IMR-90 (cell line): ENCODE results near the gene USH2A. TPM values are rescaled to one million over a fixed set of nuclear protein-coding genes. Genes with fewer than 3 reads are reported as not detected.

Experiments
- ATAC-seq: fragments of 200-7000 bp; cut with Tn5 transposase; 2 replicates; pipeline ENCODE4 v1.9.1; 2020; ENCODE audit warnings: low read depth, mild to moderate bottlenecking, moderate library complexity
- BruUV-seq: library from RNA; stranded (reverse); fragments of 400-500 nt; replicated peaks from 2 replicates; lab custom pipeline; 2021; lab: Mats Ljungman, UMichigan
- CTCF ChIA-PET: fragments of 300-600 bp; formaldehyde crosslinking; extraction: SDS; loops from one replicate; lab custom pipeline; 2021; ENCODE audit warnings: antibody characterized with exemption; lab: Yijun Ruan, JAX
- POLR2A ChIA-PET: fragments of 300-600 bp; sonication (Branson Sonifier 250); formaldehyde crosslinking; loops from one replicate; lab custom pipeline; 2022; ENCODE audit warnings: antibody characterized with exemption; ENCODE audit not compliant: unreplicated experiment; lab: Charles Lee
- DNase-seq: peaks from one replicate; pipeline ENCODE4 v3.0.0; 2013
- H2AFZ ChIP-seq: replicated peaks from 2 replicates; pipeline ENCODE3; 2013; ENCODE audit warnings: low read length, mild to moderate bottlenecking; ENCODE audit not compliant: poor library complexity
- H2AK5ac ChIP-seq: 2 replicates; pipeline ENCODE4 v1.6.1; 2013; ENCODE audit warnings: low read depth, low read length, inconsistent platforms
- H2AK9ac ChIP-seq: replicated peaks from 2 replicates; pipeline ENCODE3; 2013; ENCODE audit warnings: mild to moderate bottlenecking, low read depth, low read length, moderate library complexity; ENCODE audit not compliant: poor library complexity
- H2BK120ac ChIP-seq: 2 replicates; pipeline ENCODE4 v1.6.1; 2013; ENCODE audit warnings: low read depth, low read length, inconsistent platforms
- H2BK15ac ChIP-seq: 3 replicates; pipeline ENCODE4 v1.6.1; 2013; ENCODE audit warnings: low read depth, low read length, inconsistent platforms
- H2BK20ac ChIP-seq: 2 replicates; pipeline ENCODE4 v1.6.1; 2013; ENCODE audit warnings: low read depth, mild to moderate bottlenecking, inconsistent platforms, low read length, moderate library complexity
- H2BK5ac ChIP-seq: 2 replicates; pipeline ENCODE4 v1.6.1; 2013; ENCODE audit warnings: mild to moderate bottlenecking, low read depth, low read length, inconsistent platforms; ENCODE audit not compliant: poor library complexity, severe bottlenecking
- H3K14ac ChIP-seq: replicated peaks from 2 replicates; pipeline ENCODE4 v1.6.1; 2013; ENCODE audit warnings: low read depth, low read length, inconsistent platforms
- H3K18ac ChIP-seq: 2 replicates; pipeline ENCODE4 v1.6.1; 2013; ENCODE audit warnings: low read depth, low read length, control low read depth
- H3K23ac ChIP-seq: 2 replicates; pipeline ENCODE4 v1.6.1; 2013; ENCODE audit warnings: low read depth, low read length, inconsistent platforms
- H3K27ac ChIP-seq: 2 replicates; pipeline ENCODE4 v1.5.1; 2013; ENCODE audit warnings: mild to moderate bottlenecking, control low read depth, low read length; ENCODE audit not compliant: insufficient read depth
- H3K27me3 ChIP-seq: 2 replicates; pipeline ENCODE4 v1.6.1; 2013; ENCODE audit warnings: low read length; ENCODE audit not compliant: control insufficient read depth, insufficient read depth
- H3K36me3 ChIP-seq: 2 replicates; pipeline ENCODE4 v1.6.1; 2013; ENCODE audit warnings: low read length, mixed read lengths; ENCODE audit not compliant: control insufficient read depth, insufficient read depth
- H3K4ac ChIP-seq: 2 replicates; pipeline ENCODE4 v1.6.1; 2013; ENCODE audit warnings: low read depth, low read length, inconsistent platforms
- H3K4me1 ChIP-seq: 2 replicates; pipeline ENCODE4 v1.6.1; 2013; ENCODE audit warnings: low read length, mixed read lengths; ENCODE audit not compliant: control insufficient read depth, insufficient read depth
- H3K4me2 ChIP-seq: 2 replicates; pipeline ENCODE4 v1.6.1; 2013; ENCODE audit warnings: low read depth, mild to moderate bottlenecking, control low read depth, low read length, moderate library complexity
- H3K4me3 ChIP-seq: 2 replicates; pipeline ENCODE4 v1.5.1; 2013; ENCODE audit warnings: low read depth, mild to moderate bottlenecking, control low read depth, low read length, moderate library complexity; ENCODE audit not compliant: insufficient read depth
- H3K56ac ChIP-seq: 2 replicates; pipeline ENCODE4 v1.6.1; 2013; ENCODE audit warnings: low read length, inconsistent platforms; ENCODE audit not compliant: insufficient read depth; ENCODE audit errors: extremely low read depth
- H3K79me1 ChIP-seq, 2 experiments: 2 replicates each; pipeline ENCODE4 v1.6.1; 2013; ENCODE audit warnings: low read length in 2 of 2, inconsistent platforms in 1 of 2, low read depth in 1 of 2
- H3K9ac ChIP-seq: 2 replicates; pipeline ENCODE4 v1.6.1; 2013; ENCODE audit warnings: low read depth, low read length, control low read depth
- H3K9me1 ChIP-seq: 2 replicates; pipeline ENCODE4 v1.6.1; 2013; ENCODE audit warnings: low read length, inconsistent platforms; ENCODE audit not compliant: insufficient read depth
- H3K9me3 ChIP-seq: 2 replicates; pipeline ENCODE4 v1.6.1; 2013; ENCODE audit warnings: low read length; ENCODE audit not compliant: control insufficient read depth, insufficient read depth
- H4K20me1 ChIP-seq: 2 replicates; pipeline ENCODE4 v1.6.1; 2013; ENCODE audit warnings: low read length, inconsistent platforms; ENCODE audit not compliant: insufficient read depth
- H4K5ac ChIP-seq: 2 replicates; pipeline ENCODE4 v1.6.1; 2013; ENCODE audit warnings: mild to moderate bottlenecking, low read depth, low read length, control low read depth
- H4K8ac ChIP-seq, 2 experiments: 2 replicates each; pipeline ENCODE4 v1.6.1; 2013; ENCODE audit warnings: low read depth in 2 of 2, low read length in 2 of 2, control low read depth in 1 of 2, inconsistent platforms in 1 of 2
- H4K91ac ChIP-seq: 2 replicates; pipeline ENCODE4 v1.6.1; 2013; ENCODE audit warnings: low read depth, low read length, inconsistent platforms; ENCODE audit not compliant: insufficient read depth
- BHLHE40 ChIP-seq: fragments of 150-350 bp; IDR thresholded peaks from 2 replicates; pipeline ENCODE4 v1.6.1; 2016; ENCODE audit warnings: mild to moderate bottlenecking, low read depth, low read length
- CEBPB ChIP-seq: IDR thresholded peaks from 2 replicates; pipeline ENCODE4 v1.6.1; 2012; ENCODE audit warnings: low read depth, low read length, improper control_type of control experiment
- CHD1 ChIP-seq: IDR thresholded peaks from 2 replicates; pipeline ENCODE4 v1.6.1; 2012; ENCODE audit warnings: low read depth, low read length, improper control_type of control experiment
- FOS ChIP-seq: fragments of 150-350 bp; IDR thresholded peaks from 2 replicates; pipeline ENCODE4 v1.6.1; 2016; ENCODE audit warnings: low read depth, low read length
- MAFK ChIP-seq: IDR thresholded peaks from 2 replicates; pipeline ENCODE4 v1.6.1; 2012; ENCODE audit warnings: low read depth, low read length, improper control_type of control experiment
- MXI1 ChIP-seq: IDR thresholded peaks from 2 replicates; pipeline ENCODE4 v1.6.1; 2012; ENCODE audit warnings: low read depth, mild to moderate bottlenecking, low read length, moderate library complexity, borderline replicate concordance
- POLR2A ChIP-seq: IDR thresholded peaks from 2 replicates; pipeline ENCODE4 v1.6.1; 2012; ENCODE audit warnings: mild to moderate bottlenecking, low read depth, low read length
- RAD21 ChIP-seq: IDR thresholded peaks from 2 replicates; pipeline ENCODE4 v1.6.1; 2012; ENCODE audit warnings: low read length, improper control_type of control experiment
- RFX5 ChIP-seq: IDR thresholded peaks from 2 replicates; pipeline ENCODE4 v1.8.0; 2012; ENCODE audit warnings: low read depth, mild to moderate bottlenecking, low read length, moderate library complexity
- SMC3 ChIP-seq: fragments of 150-350 bp; IDR thresholded peaks from 2 replicates; pipeline ENCODE4 v1.6.1; 2016; ENCODE audit warnings: low read depth, mild to moderate bottlenecking, antibody characterized with exemption, low read length, moderate library complexity
- WGBS, 2 experiments: methylation state at CpG; one replicate each; pipeline versions ENCODE4 v1.1.5 to v1.1.7; 2013; ENCODE audit warnings: missing lambda C conversion rate in 2 of 2; ENCODE audit not compliant: insufficient read length in 1 of 2; ENCODE audit errors: extremely low coverage in 2 of 2; 5-methylcytosine and 5-hydroxymethylcytosine counted together
- dilution Hi-C: fragments of 300-500 bp; cut with HindIII; formaldehyde crosslinking; loops from one replicate; pipeline ENCODE4 v1.14.3; 2018; ENCODE audit warnings: low sequenced_read_pairs; ENCODE audit not compliant: unreplicated experiment
- in situ Hi-C: fragments of 300-500 bp; cut with MboI; formaldehyde crosslinking; loops from 3 replicates; pipeline ENCODE4 v1.14.3; 2019; ENCODE audit warnings: low sequenced_read_pairs, inconsistent platforms, mixed read lengths
- intact Hi-C: fragments of 100-400 bp; cut with micrococcal nuclease; formaldehyde crosslinking; loops from 2 replicates; pipeline ENCODE4 v1.10.0; 2022
- polyA plus RNA-seq, 3 experiments: library from polyadenylated mRNA; depleted of rRNA; stranded (reverse); fragments of >200 nt; gene quantifications; 2 replicates each; pipeline ENCODE4 v1.2.3, GENCODE V29; 2012; ENCODE audit warnings: low replicate concordance in 1 of 3
- total RNA-seq: library from RNA; depleted of rRNA; stranded (reverse); fragments of >200 nt; gene quantifications from 2 replicates; pipeline ENCODE4 v1.2.3, GENCODE V29; 2012
- TF ChIP-seq, protein P1 (sequence below): fragments of 150-350 bp; IDR thresholded peaks from 2 replicates; pipeline ENCODE4 v1.6.1; 2016; ENCODE audit warnings: low read depth, mild to moderate bottlenecking, low read length, moderate library complexity, borderline replicate concordance
- TF ChIP-seq, protein P2 (sequence below): fragments of 150-350 bp; IDR thresholded peaks from 2 replicates; pipeline ENCODE4 v1.6.1; 2017; ENCODE audit warnings: mild to moderate bottlenecking, antibody characterized with exemption, low read length, low read depth
- TF ChIP-seq, protein P3 (sequence below): conservative IDR thresholded peaks from 2 replicates; pipeline ENCODE4 v1.5.1; 2012; ENCODE audit warnings: mild to moderate bottlenecking, low read depth, low read length, improper control_type of control experiment

USH2A gene
- total and polyA plus RNA-seq, 2 of the 4 experiments (the other 2 are of a cell fraction): under 0.01 to 0.02 TPM

DNA sequence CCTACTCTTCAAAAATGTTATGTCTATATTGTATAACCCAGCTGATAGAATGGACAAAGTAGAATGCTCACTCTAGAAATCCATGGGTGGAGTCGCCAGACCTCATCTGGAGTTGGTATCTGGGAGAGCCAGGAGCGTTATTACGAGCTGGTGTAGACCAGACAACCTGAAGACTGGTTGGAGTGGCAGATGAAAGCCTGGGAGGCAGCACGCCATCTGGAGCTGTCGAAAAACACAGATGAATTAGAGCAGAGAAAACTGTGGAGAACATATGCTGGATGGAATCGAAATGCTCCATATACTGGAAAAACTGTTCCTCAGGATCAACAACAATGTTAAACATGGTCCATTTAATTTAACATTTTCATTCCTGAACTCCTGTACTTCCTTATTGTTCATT is 522.6 kb downstream of the USH2A start:
- H4K5ac ChIP-seq: no peak overlapping the region
- no peak overlapping the region for H2AK9ac ChIP-seq
- no peak overlapping the region for H2BK5ac ChIP-seq
- no peaks in the 10 kb centered on the region for H3K79me1 ChIP-seq
- 80% methylated on average over 1 of the region's 6 CpGs; no CpG with 5 or more reads in 1 of the 2 experiments for WGBS, 2 experiments
- BruUV-seq: no TSS peak
- no peak overlapping the region for H2BK15ac ChIP-seq
- intact Hi-C loops (no loop called here), in situ Hi-C loops (no loop called here), dilution Hi-C loops (no loop called here)
- H3K23ac ChIP-seq: no peak overlapping the region
- no peak overlapping the region for H3K4me3 ChIP-seq
- no peak overlapping the region for H3K4me2 ChIP-seq
- H4K8ac ChIP-seq: no peak overlapping the region
- no peak overlapping the region for H2BK120ac ChIP-seq
- H3K4ac ChIP-seq: no peak overlapping the region
- no peak overlapping the region for H3K56ac ChIP-seq
- H3K18ac ChIP-seq: no peak overlapping the region
- H4K91ac ChIP-seq: no peak overlapping the region
- no peak for TF ChIP-seq MXI1
- TF ChIP-seq CHD1: no peak
- TF ChIP-seq SMC3: no peak
- no peak for TF ChIP-seq POLR2A
- no peak for TF ChIP-seq RFX5
- TF ChIP-seq, protein P1, sequence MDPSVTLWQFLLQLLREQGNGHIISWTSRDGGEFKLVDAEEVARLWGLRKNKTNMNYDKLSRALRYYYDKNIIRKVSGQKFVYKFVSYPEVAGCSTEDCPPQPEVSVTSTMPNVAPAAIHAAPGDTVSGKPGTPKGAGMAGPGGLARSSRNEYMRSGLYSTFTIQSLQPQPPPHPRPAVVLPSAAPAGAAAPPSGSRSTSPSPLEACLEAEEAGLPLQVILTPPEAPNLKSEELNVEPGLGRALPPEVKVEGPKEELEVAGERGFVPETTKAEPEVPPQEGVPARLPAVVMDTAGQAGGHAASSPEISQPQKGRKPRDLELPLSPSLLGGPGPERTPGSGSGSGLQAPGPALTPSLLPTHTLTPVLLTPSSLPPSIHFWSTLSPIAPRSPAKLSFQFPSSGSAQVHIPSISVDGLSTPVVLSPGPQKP: no peak
- TF ChIP-seq RAD21: no peak
- TF ChIP-seq BHLHE40: no peak
- TF ChIP-seq MAFK: no peak
- TF ChIP-seq, protein P2, sequence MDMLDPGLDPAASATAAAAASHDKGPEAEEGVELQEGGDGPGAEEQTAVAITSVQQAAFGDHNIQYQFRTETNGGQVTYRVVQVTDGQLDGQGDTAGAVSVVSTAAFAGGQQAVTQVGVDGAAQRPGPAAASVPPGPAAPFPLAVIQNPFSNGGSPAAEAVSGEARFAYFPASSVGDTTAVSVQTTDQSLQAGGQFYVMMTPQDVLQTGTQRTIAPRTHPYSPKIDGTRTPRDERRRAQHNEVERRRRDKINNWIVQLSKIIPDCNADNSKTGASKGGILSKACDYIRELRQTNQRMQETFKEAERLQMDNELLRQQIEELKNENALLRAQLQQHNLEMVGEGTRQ: no peak
- no peak for TF ChIP-seq CEBPB
- TF ChIP-seq FOS: no peak
- TF ChIP-seq, protein P3, sequence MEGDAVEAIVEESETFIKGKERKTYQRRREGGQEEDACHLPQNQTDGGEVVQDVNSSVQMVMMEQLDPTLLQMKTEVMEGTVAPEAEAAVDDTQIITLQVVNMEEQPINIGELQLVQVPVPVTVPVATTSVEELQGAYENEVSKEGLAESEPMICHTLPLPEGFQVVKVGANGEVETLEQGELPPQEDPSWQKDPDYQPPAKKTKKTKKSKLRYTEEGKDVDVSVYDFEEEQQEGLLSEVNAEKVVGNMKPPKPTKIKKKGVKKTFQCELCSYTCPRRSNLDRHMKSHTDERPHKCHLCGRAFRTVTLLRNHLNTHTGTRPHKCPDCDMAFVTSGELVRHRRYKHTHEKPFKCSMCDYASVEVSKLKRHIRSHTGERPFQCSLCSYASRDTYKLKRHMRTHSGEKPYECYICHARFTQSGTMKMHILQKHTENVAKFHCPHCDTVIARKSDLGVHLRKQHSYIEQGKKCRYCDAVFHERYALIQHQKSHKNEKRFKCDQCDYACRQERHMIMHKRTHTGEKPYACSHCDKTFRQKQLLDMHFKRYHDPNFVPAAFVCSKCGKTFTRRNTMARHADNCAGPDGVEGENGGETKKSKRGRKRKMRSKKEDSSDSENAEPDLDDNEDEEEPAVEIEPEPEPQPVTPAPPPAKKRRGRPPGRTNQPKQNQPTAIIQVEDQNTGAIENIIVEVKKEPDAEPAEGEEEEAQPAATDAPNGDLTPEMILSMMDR: no peak
- no peaks in the 10 kb centered on the region for H4K20me1 ChIP-seq
- ATAC-seq (no peak), DNase-seq (no peak)
- 0 out of 2 replicates have a peak, but pooled peaks cover 2% of the 10 kb centered on the region for H3K4me1 ChIP-seq
- H3K14ac ChIP-seq: no peak overlapping the region
- no peaks in the 10 kb centered on the region for H3K9me3 ChIP-seq
- no peak overlapping the region for H3K27ac ChIP-seq
- H3K27me3 ChIP-seq: no peaks in the 10 kb centered on the region
- ChIA-PET POLR2A (no interaction called here), CTCF (no interaction called here)
- no peaks in the 10 kb centered on the region; the same call in 1 of the 2 replicates for H3K9me1 ChIP-seq
- H2AFZ ChIP-seq: no peak overlapping the region
- H2AK5ac ChIP-seq: no peak overlapping the region
- no peaks in the 10 kb centered on the region for H3K36me3 ChIP-seq
- no peak overlapping the region for H3K9ac ChIP-seq
- no peak overlapping the region for H2BK20ac ChIP-seq
